ENCODE results near the gene LIN28A.

Gene LIN28A

GRCh38 chr1:26429721-26430120 lies 19.1 kb downstream of the LIN28A start:
- ChIA-PET POLR2A (no interaction called here), CTCF (interaction anchor here (0.8 to 10.9 kb wide), 4 partner anchors 9 to 195 kb away, joined by 3 to 95 read pairs (median 4); no protein-coding TSS in a partner anchor)
- DNase-seq (ENCODE audit: extremely low spot score) = no peak
- TF ChIP-seq CTCF (IDR thresholded peaks at IDR 0.05; ENCODE audit: control extremely low read depth, extremely low read depth, low read depth, missing control alignments) = no peak

DNA sequence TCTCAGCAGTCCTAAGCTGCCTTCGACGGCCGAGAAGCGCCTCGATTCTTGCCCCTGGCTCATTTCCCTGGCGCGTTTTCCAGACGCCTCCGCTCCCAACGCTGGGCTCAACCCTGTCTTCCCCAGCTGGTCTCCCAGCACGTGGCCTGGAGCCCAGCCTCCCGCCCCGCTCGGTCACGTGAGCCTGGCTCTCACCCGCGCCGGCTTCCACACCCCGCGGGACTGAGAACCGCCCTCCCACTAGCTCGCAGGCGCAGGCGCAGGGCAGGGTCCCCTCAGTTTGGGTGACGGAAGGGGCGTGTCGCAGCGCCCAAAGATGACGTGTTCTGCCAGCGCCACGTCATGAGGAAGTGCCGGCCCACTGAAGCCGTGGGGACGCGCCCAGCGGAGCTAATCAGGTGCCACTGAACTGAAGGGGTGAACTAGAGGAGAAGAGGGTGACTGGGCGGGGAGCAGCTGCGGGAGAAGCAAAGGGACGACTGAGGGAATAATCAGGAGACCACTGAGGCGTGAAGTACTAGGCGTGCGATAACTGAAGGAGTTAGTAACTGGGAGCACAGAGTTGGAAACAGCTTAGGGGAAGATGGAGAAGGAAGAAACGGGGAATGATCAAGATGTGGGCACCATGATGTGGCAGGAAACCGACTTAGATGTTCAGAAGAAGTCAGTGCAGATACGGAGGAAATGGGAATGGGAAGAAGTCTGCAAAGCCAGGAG lies 21.5 kb downstream of the LIN28A start, which contains the start of gene DHDDS:
DHDDS (plus strand) TSS at position 343 of the 717 bp plus-strand sequence. CDS start 625 bp downstream, outside the sequence.
- TF ChIP-seq CTCF (IDR thresholded peaks at IDR 0.05; ENCODE audit: control extremely low read depth, extremely low read depth, low read depth, missing control alignments) = no peak
- ChIA-PET CTCF (interaction anchor here (0.7 to 10.9 kb wide), 8 partner anchors 15 to 287 kb away, joined by 3 to 95 read pairs (median 4); partner anchors contain the start of genes CEP85 and ZNF593), POLR2A (interaction anchor here (0.6 to 1.1 kb wide), 3 partner anchors 39 to 815 kb away, joined by 4 to 6 read pairs (median 5); no protein-coding TSS in a partner anchor)
- peak; percentile 99 for DNase-seq (ENCODE audit: extremely low spot score)

DNA sequence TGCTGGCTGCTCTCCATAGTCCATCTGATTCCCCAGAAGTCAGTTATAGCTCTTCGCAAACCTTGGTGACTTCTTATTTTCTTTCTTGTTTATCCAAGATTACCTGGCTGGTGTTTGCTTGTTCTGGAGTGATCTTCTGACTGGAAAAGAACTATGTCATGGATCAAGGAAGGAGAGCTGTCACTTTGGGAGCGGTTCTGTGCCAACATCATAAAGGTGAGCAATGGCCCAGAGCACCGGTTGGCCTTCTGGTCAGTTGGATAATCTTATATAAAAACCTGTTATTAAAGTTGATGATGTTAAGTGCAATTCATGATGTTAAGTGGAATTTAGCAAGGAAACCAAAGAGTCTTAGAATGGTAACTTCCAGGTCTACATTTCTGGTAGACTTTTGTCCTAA lies 22.2 kb downstream of the LIN28A start:
- no peak for TF ChIP-seq CTCF (IDR thresholded peaks at IDR 0.05; ENCODE audit: control extremely low read depth, extremely low read depth, low read depth, missing control alignments)
- CTCF ChIA-PET = interaction anchor here (0.7 to 10.9 kb wide), 5 partner anchors 14 to 263 kb away, joined by 3 to 95 read pairs (median 5); partner anchors contain the start of gene ZNF593
- POLR2A ChIA-PET = interaction anchor here (1.1 kb wide), 2 partner anchors 38 to 67 kb away, joined by 4 to 6 read pairs; no protein-coding TSS in a partner anchor
- DNase-seq (ENCODE audit: extremely low spot score) = no peak

GRCh38 chr1:26434161-26434752 lies 23.6 kb downstream of the LIN28A start:
- POLR2A ChIA-PET = interaction anchor here (0.6 kb wide), 1 partner anchor 832 kb away, joined by 4 read pairs; no protein-coding TSS in a partner anchor
- TF ChIP-seq CTCF (IDR thresholded peaks at IDR 0.05; ENCODE audit: control extremely low read depth, extremely low read depth, low read depth, missing control alignments) = no peak
- DNase-seq (ENCODE audit: extremely low spot score) = no peak
- CTCF ChIA-PET = interaction anchor here (10.9 kb wide), 1 partner anchor 18 kb away, joined by 95 read pairs; no protein-coding TSS in a partner anchor

GRCh38 chr1:26438041-26438440 lies 27.4 kb downstream of the LIN28A start:
- POLR2A ChIA-PET = no interaction called here
- DNase-seq (ENCODE audit: extremely low spot score) = no peak
- CTCF ChIA-PET = interaction anchor here (1.9 kb wide), 1 partner anchor 21 kb away, joined by 6 read pairs; no protein-coding TSS in a partner anchor
- TF ChIP-seq CTCF (IDR thresholded peaks at IDR 0.05; ENCODE audit: control extremely low read depth, extremely low read depth, low read depth, missing control alignments) = no peak

DNA sequence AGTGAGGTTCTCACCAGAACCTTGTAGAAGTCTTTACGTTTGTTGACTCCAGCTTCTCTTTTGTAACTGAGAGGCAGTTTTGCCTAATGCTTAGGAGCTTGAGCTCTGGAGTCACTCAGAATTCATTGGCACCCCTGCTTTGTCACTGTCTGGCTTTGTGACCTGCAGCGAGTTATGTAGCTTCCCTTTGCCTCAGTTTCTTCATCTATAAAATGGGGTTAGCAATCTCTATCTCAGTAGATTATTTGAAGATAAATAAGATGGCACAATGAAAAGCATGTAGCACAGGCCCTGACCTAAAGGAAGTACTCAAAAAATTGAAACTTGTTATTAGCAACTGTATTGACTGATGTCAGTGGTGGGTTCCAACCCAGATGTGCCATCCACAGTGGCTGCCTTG lies 29.6 kb downstream of the LIN28A start:
- ChIA-PET CTCF (no interaction called here), POLR2A (no interaction called here)
- no peak for TF ChIP-seq CTCF (IDR thresholded peaks at IDR 0.05; ENCODE audit: control extremely low read depth, extremely low read depth, low read depth, missing control alignments)
- no peak for DNase-seq (ENCODE audit: extremely low spot score)

All from GM10248 (cell line).